Pancreas (tissue), 10 donors: Measurements from ENCODE around the gene TEDC1. TPM values are rescaled to one million over a fixed set of nuclear protein-coding genes. Genes with fewer than 3 reads are reported as not detected.

Experiments used
- ATAC-seq, 4 donors: fragments of 200-7000 bp; cut with Tn5 transposase; one replicate each; pipeline versions ENCODE4 v1.8.0 to v1.9.1; 2020; ENCODE audit warnings: mild to moderate bottlenecking in 4 of 4, moderate library complexity in 4 of 4
- DNase-seq, 6 donors: peaks; one replicate each; pipeline ENCODE4 v3.0.0-alpha.2; 2020
- FAIRE-seq: peaks from 2 replicates; lab custom pipeline; 2012; peaks lifted over from hg19 to GRCh38; lab: Jason Lieb, UNC
- H3K27ac ChIP-seq, 4 donors: fragments of 200-600 bp; sonication (generic); 1 replicate in 3 of 4; 2 replicates in 1 of 4; pipeline versions ENCODE4 v1.5.0 to v1.8.0; 2020
- H3K27me3 ChIP-seq, 4 donors: fragments of 200-600 bp; one replicate each; pipeline ENCODE4 v1.8.0; 2021
- H3K36me3 ChIP-seq, 3 donors: fragments of 200-600 bp; sonication (generic) in 1 of 3; one replicate each; pipeline versions ENCODE4 v1.5.0 to v1.8.0; 2020 to 2021
- H3K4me1 ChIP-seq, 3 donors: fragments of 200-600 bp; one replicate each; pipeline ENCODE4 v1.8.0; 2021
- H3K4me3 ChIP-seq, 4 donors: fragments of 200-600 bp; sonication (generic) in 2 of 4; one replicate each; pipeline versions ENCODE4 v1.5.0 to v1.8.0; 2020 to 2021
- H3K9me3 ChIP-seq, 4 donors: fragments of 200-600 bp; one replicate each; pipeline ENCODE4 v1.8.0; 2021
- WGBS, 2 donors: extraction: QIAGEN DNeasy Blood & Tissue Kit; methylation state at CpG; one replicate each; pipeline ENCODE4 v1.1.7; 2013; 5-methylcytosine and 5-hydroxymethylcytosine counted together
- intact Hi-C, 3 donors: fragments of 100-400 bp; cut with DNase I; formaldehyde crosslinking; loops; one replicate each; pipeline versions ENCODE4 v1.11.1 to v1.14.2; 2022
- polyA plus RNA-seq, 2 donors: library from polyadenylated mRNA; stranded (reverse); fragments of 200-250 nt; gene quantifications; one replicate each; pipeline ENCODE4 v1.2.3, GENCODE V29; 2013
- total RNA-seq, 6 donors: library from RNA; stranded (reverse); fragmentation: NEBNext Ultra II Directional in 4 of 6; extraction: Animal tissue kit (Norgen Biotek cat#: 25700) in 4 of 6; gene quantifications; one replicate each; pipeline versions ENCODE4 v1.2.1 to v1.2.4, GENCODE V29; 2021 to 2023
- TF ChIP-seq, protein P1 (sequence below), 4 donors: fragments of 200-600 bp; sonication (generic) in 3 of 4; IDR thresholded peaks; one replicate each; pipeline versions ENCODE4 v1.5.0 to v1.8.0; 2021; ENCODE audit warnings: antibody characterized with exemption in 4 of 4
- donor health status: healthy with polysubstance abuse.
- donor health status: DM: no; HTN: no; CAD: no; lungs with moderate emphysema.
- donor health status: DM: no; HTN: no; CAD: no.
- donor health status: control.
- donor health status: control.
- donor health status: Bipolar disorder and iron deficiency.
- donor health status: DM: yes; HTN: yes; CAD: no.
- donor health status: DM: no; HTN: no; CAD: no.
- donor health status: DM: no; HTN: no; CAD: no.
- donor health status: DM: yes; HTN: yes; CAD: no.

Gene TEDC1
- total and polyA plus RNA-seq, 8 donors = 2.0 to 21.5 (median 4.0) TPM

- Histone ChIP-seq H3K27me3 (peaks cover 0 to 4% (median 0%) of the 10 kb centered on the region in 4 donors), H3K36me3 (no peaks in the 10 kb centered on the region), H3K4me3 (no peak overlapping the region), H3K4me1 (peaks cover 0 to 12% (median 4%) of the 10 kb centered on the region in 3 donors), H3K9me3 (no peaks in the 10 kb centered on the region), H3K27ac (no peak overlapping the region)
- TF ChIP-seq, protein P1, sequence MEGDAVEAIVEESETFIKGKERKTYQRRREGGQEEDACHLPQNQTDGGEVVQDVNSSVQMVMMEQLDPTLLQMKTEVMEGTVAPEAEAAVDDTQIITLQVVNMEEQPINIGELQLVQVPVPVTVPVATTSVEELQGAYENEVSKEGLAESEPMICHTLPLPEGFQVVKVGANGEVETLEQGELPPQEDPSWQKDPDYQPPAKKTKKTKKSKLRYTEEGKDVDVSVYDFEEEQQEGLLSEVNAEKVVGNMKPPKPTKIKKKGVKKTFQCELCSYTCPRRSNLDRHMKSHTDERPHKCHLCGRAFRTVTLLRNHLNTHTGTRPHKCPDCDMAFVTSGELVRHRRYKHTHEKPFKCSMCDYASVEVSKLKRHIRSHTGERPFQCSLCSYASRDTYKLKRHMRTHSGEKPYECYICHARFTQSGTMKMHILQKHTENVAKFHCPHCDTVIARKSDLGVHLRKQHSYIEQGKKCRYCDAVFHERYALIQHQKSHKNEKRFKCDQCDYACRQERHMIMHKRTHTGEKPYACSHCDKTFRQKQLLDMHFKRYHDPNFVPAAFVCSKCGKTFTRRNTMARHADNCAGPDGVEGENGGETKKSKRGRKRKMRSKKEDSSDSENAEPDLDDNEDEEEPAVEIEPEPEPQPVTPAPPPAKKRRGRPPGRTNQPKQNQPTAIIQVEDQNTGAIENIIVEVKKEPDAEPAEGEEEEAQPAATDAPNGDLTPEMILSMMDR (IDR thresholded peaks at IDR 0.05) = no peak
- DNase-seq = peak; percentile 36 to 89 (median 60)
- FAIRE-seq = no peak
- ATAC-seq = no peak
- WGBS, 2 donors = 65 to 72% methylated on average over 24 of the region's 24 CpGs
- intact Hi-C loops = no loop called here
These were observed 1.3 kb downstream of the TEDC1 start for GRCh38 chr14:105492031-105492970.

DNA sequence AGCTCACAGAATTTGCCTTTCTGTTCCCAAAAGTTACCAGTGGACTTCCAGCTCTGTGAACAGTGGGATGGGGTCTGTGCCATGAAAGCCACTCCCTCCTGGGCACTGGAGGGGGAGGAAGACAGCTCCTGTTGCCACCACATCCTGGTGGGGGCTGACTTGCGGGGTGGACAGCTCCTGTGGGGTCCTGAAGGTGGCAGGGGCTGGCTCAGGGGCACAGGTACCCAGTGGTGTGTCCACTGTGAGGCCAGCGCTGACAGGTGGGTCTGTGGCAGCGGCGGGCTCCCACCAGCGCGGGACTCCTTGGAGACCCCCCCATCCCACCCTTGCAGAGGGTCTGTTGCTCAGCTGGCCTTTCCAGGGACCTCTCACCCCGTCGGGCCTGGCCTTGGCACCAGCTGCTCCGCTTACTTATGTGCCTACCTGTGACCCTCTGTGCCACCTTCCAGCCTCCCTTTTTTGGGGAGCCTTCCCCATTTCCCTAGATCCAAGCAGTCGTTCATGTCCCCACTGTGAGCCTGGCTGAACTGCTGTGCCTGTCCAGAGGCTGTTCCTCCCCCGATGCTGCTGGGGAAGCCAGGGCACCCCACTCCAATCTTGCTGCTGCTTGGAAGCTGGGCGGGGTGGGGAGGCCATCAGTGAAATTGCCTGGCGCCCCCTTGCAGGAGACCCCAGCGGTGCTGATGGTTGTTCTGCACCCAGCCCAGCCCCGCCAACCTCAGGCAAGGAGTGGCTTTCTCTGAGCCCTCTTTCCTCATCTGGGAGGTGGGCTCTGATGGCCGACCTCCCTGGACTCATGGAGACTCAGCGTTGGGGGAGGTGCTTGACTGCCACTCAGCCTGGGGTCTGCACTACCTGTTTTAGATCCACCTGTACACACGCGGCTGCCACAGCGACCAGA is 2.2 kb downstream of the TEDC1 start:
- no peak overlapping the region for H3K4me3 ChIP-seq
- peak in 5 of 6 donors; percentile 18 to 78 (median 45) for DNase-seq
- FAIRE-seq = no peak

GRCh38 chr14:105493921-105494605 is 3.0 kb downstream of the TEDC1 start:
- Histone ChIP-seq H3K9me3 (no peaks in the 10 kb centered on the region), H3K27ac (no peak overlapping the region), H3K4me3 (no peak overlapping the region), H3K36me3 (no peaks in the 10 kb centered on the region), H3K4me1 (peaks cover 0 to 4% (median 4%) of the 10 kb centered on the region in 3 donors), H3K27me3 (no peaks in the 10 kb centered on the region)
- TF ChIP-seq, protein P1 (IDR thresholded peaks at IDR 0.05) = no peak
- DNase-seq (peak in 5 of 6 donors; percentile 14 to 59 (median 43)), ATAC-seq (no peak), FAIRE-seq (no peak)
- intact Hi-C loops = no loop called here
- WGBS, 2 donors = 85 to 89% methylated on average over 16 of the region's 16 CpGs

More for the DNA sequence above, 2.2 kb downstream of the TEDC1 start:
- Histone ChIP-seq H3K27me3 (peaks cover 0 to under 1% (median 0%) of the 10 kb centered on the region in 4 donors), H3K9me3 (no peaks in the 10 kb centered on the region), H3K27ac (no peak overlapping the region), H3K4me1 (peaks cover 0 to 6% (median 4%) of the 10 kb centered on the region in 3 donors), H3K36me3 (no peaks in the 10 kb centered on the region)
- intact Hi-C loops = no loop called here
- TF ChIP-seq, protein P1 (IDR thresholded peaks at IDR 0.05) = no peak
- WGBS, 2 donors = 82 to 83% methylated on average over 11 to 20 of the region's 20 CpGs
- no peak for ATAC-seq

- Histone ChIP-seq H3K9me3 (no peaks in the 10 kb centered on the region), H3K4me3 (no peak overlapping the region), H3K27me3 (no peaks in the 10 kb centered on the region), H3K36me3 (no peaks in the 10 kb centered on the region), H3K4me1 (peaks cover 0 to 4% (median 0%) of the 10 kb centered on the region in 3 donors), H3K27ac (no peak overlapping the region)
- ATAC-seq (no peak), DNase-seq (peak in 2 of 6 donors; percentile 37 to 46), FAIRE-seq (no peak)
- 96 to 98% methylated on average over 6 of the region's 6 CpGs for WGBS, 2 donors
- TF ChIP-seq, protein P1 (IDR thresholded peaks at IDR 0.05) = no peak
- intact Hi-C loops = no loop called here
These were observed 3.5 kb downstream of the TEDC1 start for GRCh38 chr14:105494606-105494929.
